Smooth muscle cell (in vitro differentiated cells): ENCODE measurements around the gene KIF6. TPM values are rescaled to one million over a fixed set of nuclear protein-coding genes. Genes with fewer than 3 reads are reported as not detected.

ENCODE experiments used
- DNase-seq: peaks from one replicate; lab custom pipeline; 2025; ENCODE audit not compliant: unreplicated experiment; lab: John Stamatoyannopoulos, UW
- H2AFZ ChIP-seq: fragments of 200-600 bp; sonication (generic); 2 replicates; pipeline ENCODE4 v1.6.0; 2016; ENCODE audit warnings: antibody characterized with exemption, low read depth, mild to moderate bottlenecking
- H3F3A ChIP-seq: fragments of 200-600 bp; sonication (generic); 2 replicates; pipeline ENCODE4 v1.6.0; 2017; ENCODE audit warnings: antibody characterized with exemption, low read depth
- H3K27ac ChIP-seq: fragments of 200-600 bp; sonication (generic); 2 replicates; pipeline ENCODE4 v1.5.1; 2016; ENCODE audit warnings: low read depth, mild to moderate bottlenecking
- H3K27me3 ChIP-seq: fragments of 200-600 bp; sonication (generic); 2 replicates; pipeline ENCODE4 v1.6.1; 2016; ENCODE audit warnings: low read depth, mild to moderate bottlenecking
- H3K36me3 ChIP-seq: fragments of 200-600 bp; sonication (generic); 2 replicates; pipeline ENCODE4 v1.5.1; 2016; ENCODE audit warnings: low read depth
- H3K4me1 ChIP-seq: fragments of 200-600 bp; sonication (generic); 2 replicates; pipeline ENCODE4 v1.5.1; 2016; ENCODE audit warnings: low read depth
- H3K4me2 ChIP-seq: fragments of 200-600 bp; sonication (generic); 2 replicates; pipeline ENCODE4 v1.6.0; 2016; ENCODE audit warnings: mild to moderate bottlenecking
- H3K4me3 ChIP-seq: fragments of 200-600 bp; sonication (generic); 2 replicates; pipeline ENCODE4 v1.5.1; 2016; ENCODE audit warnings: mild to moderate bottlenecking
- H3K79me2 ChIP-seq: fragments of 200-600 bp; sonication (generic); 2 replicates; pipeline ENCODE4 v1.6.0; 2016; ENCODE audit warnings: low read depth, mild to moderate bottlenecking
- H3K9ac ChIP-seq: fragments of 200-600 bp; sonication (generic); 2 replicates; pipeline ENCODE4 v1.6.0; 2016; ENCODE audit warnings: low read depth
- H3K9me3 ChIP-seq: fragments of 200-600 bp; sonication (generic); replicated peaks from 2 replicates; pipeline ENCODE4 v1.5.1; 2016; ENCODE audit warnings: low read depth
- H4K20me1 ChIP-seq: fragments of 200-600 bp; sonication (generic); 2 replicates; pipeline ENCODE4 v1.6.0; 2016; ENCODE audit warnings: low read depth
- WGBS: methylation state at CpG from one replicate; pipeline ENCODE4 v1.1.7; 2016; ENCODE audit warnings: low lambda C conversion rate; 5-methylcytosine and 5-hydroxymethylcytosine counted together
- polyA plus RNA-seq: library from polyadenylated mRNA; unstranded; fragments of >200 nt; fragmentation: Nextera tagmentation; extraction: Ambion mirVana; gene quantifications from 2 replicates; pipeline ENCODE4 v1.2.1, GENCODE V29; 2016
- total RNA-seq: library from RNA; depleted of rRNA; stranded (reverse); fragments of >200 nt; gene quantifications from 2 replicates; pipeline ENCODE4 v1.2.3, GENCODE V29; 2014
- TF ChIP-seq, protein P1 (sequence below): fragments of 200-600 bp; sonication (generic); IDR thresholded peaks from 2 replicates; pipeline ENCODE4 v1.5.1; 2017; ENCODE audit warnings: borderline replicate concordance, mild to moderate bottlenecking, antibody characterized with exemption; ENCODE audit not compliant: insufficient read depth, poor library complexity, severe bottlenecking

Gene KIF6
- total and polyA plus RNA-seq, 2 experiments from 2014 or later, result 1.1 to 1.5 TPM

DNA sequence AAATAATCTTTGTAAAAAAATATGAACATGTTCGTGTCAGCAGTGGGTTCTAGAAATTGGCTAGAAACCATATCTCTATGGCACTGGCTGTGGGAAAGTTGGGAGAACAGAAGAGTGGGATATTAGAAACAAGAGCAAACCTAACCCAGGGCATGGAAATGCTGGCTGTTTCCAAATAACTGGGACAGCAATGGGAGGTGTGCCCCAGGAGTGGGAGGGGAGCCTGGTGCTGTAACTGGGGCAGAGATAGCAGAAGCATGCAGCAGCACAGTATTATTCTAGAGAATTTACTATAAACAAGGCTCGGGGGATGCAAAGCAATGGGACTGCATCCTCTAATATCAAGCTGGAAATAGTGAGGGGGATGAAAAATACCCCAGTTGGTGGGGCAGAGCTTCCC, 175.0 kb downstream of the KIF6 start:
- no peak overlapping the region for H3K4me3 ChIP-seq
- no peak overlapping the region for H3K27ac ChIP-seq
- H3K4me1 ChIP-seq, result no peaks in the 10 kb centered on the region
- WGBS, result 74% methylated on average over 2 of the region's 2 CpGs
- H3F3A ChIP-seq, result no peaks in the 10 kb centered on the region
- no peak overlapping the region for H2AFZ ChIP-seq
- H3K4me2 ChIP-seq, result no peak overlapping the region
- H3K27me3 ChIP-seq, result peaks cover 4% of the 10 kb centered on the region
- H4K20me1 ChIP-seq, result no peaks in the 10 kb centered on the region
- TF ChIP-seq, protein P1, sequence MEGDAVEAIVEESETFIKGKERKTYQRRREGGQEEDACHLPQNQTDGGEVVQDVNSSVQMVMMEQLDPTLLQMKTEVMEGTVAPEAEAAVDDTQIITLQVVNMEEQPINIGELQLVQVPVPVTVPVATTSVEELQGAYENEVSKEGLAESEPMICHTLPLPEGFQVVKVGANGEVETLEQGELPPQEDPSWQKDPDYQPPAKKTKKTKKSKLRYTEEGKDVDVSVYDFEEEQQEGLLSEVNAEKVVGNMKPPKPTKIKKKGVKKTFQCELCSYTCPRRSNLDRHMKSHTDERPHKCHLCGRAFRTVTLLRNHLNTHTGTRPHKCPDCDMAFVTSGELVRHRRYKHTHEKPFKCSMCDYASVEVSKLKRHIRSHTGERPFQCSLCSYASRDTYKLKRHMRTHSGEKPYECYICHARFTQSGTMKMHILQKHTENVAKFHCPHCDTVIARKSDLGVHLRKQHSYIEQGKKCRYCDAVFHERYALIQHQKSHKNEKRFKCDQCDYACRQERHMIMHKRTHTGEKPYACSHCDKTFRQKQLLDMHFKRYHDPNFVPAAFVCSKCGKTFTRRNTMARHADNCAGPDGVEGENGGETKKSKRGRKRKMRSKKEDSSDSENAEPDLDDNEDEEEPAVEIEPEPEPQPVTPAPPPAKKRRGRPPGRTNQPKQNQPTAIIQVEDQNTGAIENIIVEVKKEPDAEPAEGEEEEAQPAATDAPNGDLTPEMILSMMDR, result no peak
- no peaks in the 10 kb centered on the region for H3K9me3 ChIP-seq
- DNase-seq, result no peak
- H3K79me2 ChIP-seq, result no peaks in the 10 kb centered on the region
- no peak overlapping the region for H3K9ac ChIP-seq
- H3K36me3 ChIP-seq, result no peaks in the 10 kb centered on the region

DNA sequence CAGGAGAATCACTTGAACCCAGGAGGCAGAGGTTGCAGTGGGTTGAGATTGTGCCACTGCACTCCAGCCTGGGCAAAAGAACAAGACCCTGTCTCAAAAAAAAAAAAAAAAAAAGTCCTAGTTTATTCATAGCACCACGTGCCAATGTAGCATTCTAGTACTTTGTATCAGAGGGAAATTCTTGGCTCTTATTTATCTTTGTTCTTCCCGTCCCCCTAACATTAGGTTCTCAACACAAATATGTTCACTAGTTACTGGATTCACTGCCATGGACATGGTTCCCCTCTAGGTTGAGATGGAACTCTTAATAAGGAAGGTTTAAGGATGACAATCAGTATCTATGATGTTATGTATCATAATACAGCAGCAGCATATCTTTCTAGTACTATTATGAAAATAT, 178.5 kb downstream of the KIF6 start:
- Histone ChIP-seq H3F3A (peaks cover 3% of the 10 kb centered on the region), H4K20me1 (no peaks in the 10 kb centered on the region), H3K4me1 (peaks cover 5% of the 10 kb centered on the region), H3K36me3 (no peaks in the 10 kb centered on the region), H3K27ac (no peak overlapping the region), H3K9ac (no peak overlapping the region), H3K79me2 (no peaks in the 10 kb centered on the region), H3K4me2 (no peak overlapping the region), H3K4me3 (no peak overlapping the region), H3K27me3 (peaks cover 4% of the 10 kb centered on the region), H2AFZ (no peak overlapping the region), H3K9me3 (no peaks in the 10 kb centered on the region)
- no peak for DNase-seq
- TF ChIP-seq, protein P1, result no peak
- WGBS, result 74% methylated on average over 2 of the region's 2 CpGs

DNA sequence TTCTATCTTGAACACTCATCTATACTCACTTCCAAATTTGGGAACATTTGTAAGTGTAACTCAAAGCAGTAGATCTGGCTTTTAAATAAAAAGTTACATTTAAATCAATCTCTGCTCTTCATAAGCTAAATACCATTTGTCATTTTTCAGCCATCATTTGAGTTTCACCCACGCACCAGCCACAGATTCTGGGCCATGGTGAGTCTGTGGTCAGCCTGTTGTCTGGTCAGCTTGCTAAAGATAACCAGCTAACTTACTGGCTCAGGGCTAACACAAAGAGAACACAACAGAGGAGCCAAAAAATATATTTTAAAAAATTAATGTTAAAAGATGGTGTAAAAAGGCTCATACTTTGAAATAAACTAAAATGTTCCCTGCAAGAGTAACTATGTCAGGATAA, 181.3 kb downstream of the KIF6 start:
- peaks cover 3% of the 10 kb centered on the region for H3F3A ChIP-seq
- no peaks in the 10 kb centered on the region for H3K9me3 ChIP-seq
- H3K4me2 ChIP-seq, result peak overlapping the region; percentile 40
- H3K9ac ChIP-seq, result peak overlapping the region; percentile 8
- no peaks in the 10 kb centered on the region for H3K36me3 ChIP-seq
- no peaks in the 10 kb centered on the region for H3K27me3 ChIP-seq
- H3K79me2 ChIP-seq, result no peaks in the 10 kb centered on the region
- peaks cover 5% of the 10 kb centered on the region for H3K4me1 ChIP-seq
- DNase-seq, result no peak
- no peak overlapping the region for H2AFZ ChIP-seq
- TF ChIP-seq, protein P1, result no peak
- WGBS, result 35% methylated on average over 1 of the region's 1 CpG
- H3K27ac ChIP-seq, result peak overlapping the region; percentile 53
- H3K4me3 ChIP-seq, result no peak overlapping the region
- H4K20me1 ChIP-seq, result no peaks in the 10 kb centered on the region

DNA sequence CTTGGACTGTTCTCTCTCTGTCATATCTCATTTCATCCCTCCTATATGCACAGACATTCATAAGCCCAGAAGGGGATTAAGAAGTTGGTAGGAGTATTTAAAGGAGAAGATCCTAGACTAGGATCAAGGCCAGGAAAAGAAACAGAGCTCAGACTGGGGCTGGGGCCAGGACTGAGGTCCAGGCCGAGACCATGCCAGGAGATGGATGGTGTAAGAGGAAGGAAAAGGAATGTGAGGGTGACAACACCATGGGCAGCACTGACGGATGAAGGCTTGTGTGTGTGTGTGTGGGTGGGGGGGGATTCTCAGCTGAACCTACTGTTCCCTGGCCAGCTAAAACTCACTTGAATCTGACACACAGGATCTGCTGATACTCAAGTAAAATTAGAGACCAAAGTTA, 182.1 kb downstream of the KIF6 start:
- Histone ChIP-seq H3K27me3 (no peaks in the 10 kb centered on the region), H2AFZ (no peak overlapping the region), H3K36me3 (no peaks in the 10 kb centered on the region), H3K79me2 (no peaks in the 10 kb centered on the region), H3K9me3 (no peaks in the 10 kb centered on the region), H3K4me3 (no peak overlapping the region), H3K4me1 (peaks cover 5% of the 10 kb centered on the region), H3F3A (peaks cover 3% of the 10 kb centered on the region), H4K20me1 (no peaks in the 10 kb centered on the region), H3K4me2 (no peak overlapping the region), H3K27ac (no peak overlapping the region), H3K9ac (no peak overlapping the region)
- WGBS, result 39% methylated on average over 2 of the region's 2 CpGs
- TF ChIP-seq, protein P1, result no peak
- DNase-seq, result no peak
